Endothelial cell of umbilical vein (primary cell): ENCODE results near the gene EEIG1.

Experiments used
- CTCF ChIP-seq, 2 donors: IDR thresholded peaks; 1 replicate in 1 of 2; 2 replicates in 1 of 2; pipeline ENCODE4 v1.5.1; 2011; ENCODE audit warnings: low read length in 2 of 2, mild to moderate bottlenecking in 2 of 2, moderate library complexity in 2 of 2, control low read depth in 1 of 2, inconsistent platforms in 1 of 2, low read depth in 1 of 2; ENCODE audit not compliant: insufficient read depth in 1 of 2; ENCODE audit errors: extremely low read depth in 1 of 2
- EZH2 ChIP-seq: IDR thresholded peaks from 2 replicates; pipeline ENCODE4 v1.6.1; 2012; ENCODE audit warnings: borderline replicate concordance, low read depth, mild to moderate bottlenecking, moderate library complexity, low read length, inconsistent platforms; ENCODE audit not compliant: severe bottlenecking
- JUN ChIP-seq: IDR thresholded peaks from 2 replicates; pipeline ENCODE4 v1.6.1; 2011; ENCODE audit warnings: borderline replicate concordance, low read depth; ENCODE audit not compliant: insufficient read length, insufficient read depth
- MYC ChIP-seq: IDR thresholded peaks from one replicate; pipeline ENCODE4 v1.6.1; 2011; ENCODE audit warnings: mild to moderate bottlenecking, low read depth, low read length
- POLR2A ChIP-seq: IDR thresholded peaks from 2 replicates; pipeline ENCODE4 v1.6.1; 2012; ENCODE audit warnings: low read depth, mild to moderate bottlenecking, control low read depth, low read length

DNA sequence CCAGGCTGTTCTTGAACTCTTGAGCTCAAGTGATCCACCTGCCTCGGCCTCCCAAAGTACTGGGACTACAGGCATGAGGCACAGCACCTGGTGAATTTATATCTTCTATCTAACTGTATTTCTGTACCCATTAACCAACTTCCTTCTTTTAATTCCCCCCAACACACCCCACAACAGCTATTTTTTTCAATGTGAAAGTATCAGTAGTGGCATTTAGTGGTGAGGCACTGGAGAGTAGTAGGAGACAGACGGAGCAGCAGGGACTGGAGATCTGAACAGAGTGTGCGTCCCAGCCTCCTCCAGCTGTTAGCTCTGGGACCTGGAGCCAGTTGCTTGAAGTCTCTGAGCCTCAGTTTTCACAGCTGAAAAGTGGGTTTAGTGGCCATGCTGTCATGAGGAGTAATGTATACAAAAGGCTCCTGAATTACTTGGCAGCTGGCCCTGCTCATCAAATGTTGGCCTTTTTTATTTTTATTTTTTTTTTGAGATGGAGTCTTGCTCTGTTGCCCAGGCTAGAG, 11.0 kb upstream of the EEIG1 start:
- TF ChIP-seq CTCF (IDR thresholded peaks at IDR 0.05; ENCODE audit: extremely low read depth in 1 of 2, insufficient read depth in 1 of 2, low read depth in 1 of 2, low read length in 2 of 2) (no peak), EZH2 (no peak), POLR2A (no peak), MYC (no peak), JUN (no peak)
